Measurements from ENCODE around the gene MS4A8.
"Not testable (repeated sequence)": the region's sequence is repeated elsewhere in the genome, so short reads cannot be mapped to it uniquely, and the experiment has no call there.

The MS4A8 gene

GRCh38 chr11:60725592-60725991, 26.2 kb downstream of the MS4A8 start:
- DNase-seq = no peak

DNA sequence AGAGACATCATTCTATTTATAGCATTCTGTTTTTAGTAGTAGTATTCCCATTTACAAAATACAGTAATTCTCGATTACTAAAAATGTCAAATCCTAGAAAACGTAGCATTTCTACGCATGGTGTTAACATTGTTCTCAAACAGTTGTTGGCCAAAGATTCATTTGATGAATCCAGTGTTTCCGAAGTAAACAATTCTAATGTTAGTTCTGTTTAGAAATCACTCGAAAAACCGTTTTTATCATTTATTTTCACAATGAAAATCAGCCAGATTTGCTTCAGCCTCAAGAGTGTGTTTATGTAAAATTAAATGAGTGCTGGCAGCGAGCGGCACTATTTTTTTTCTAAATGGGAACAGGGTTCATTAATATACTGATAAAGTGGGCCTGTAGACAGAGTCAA, 32.2 kb downstream of the MS4A8 start:
- DNase-seq = no peak

- no peak for DNase-seq
Measured at GRCh38 chr11:60734279-60734678, 34.9 kb downstream of the MS4A8 start.

GRCh38 chr11:60739114-60739513, 39.7 kb downstream of the MS4A8 start:
- no peak for DNase-seq

GRCh38 chr11:60740573-60740972, 41.2 kb downstream of the MS4A8 start:
- no peak for DNase-seq

DNA sequence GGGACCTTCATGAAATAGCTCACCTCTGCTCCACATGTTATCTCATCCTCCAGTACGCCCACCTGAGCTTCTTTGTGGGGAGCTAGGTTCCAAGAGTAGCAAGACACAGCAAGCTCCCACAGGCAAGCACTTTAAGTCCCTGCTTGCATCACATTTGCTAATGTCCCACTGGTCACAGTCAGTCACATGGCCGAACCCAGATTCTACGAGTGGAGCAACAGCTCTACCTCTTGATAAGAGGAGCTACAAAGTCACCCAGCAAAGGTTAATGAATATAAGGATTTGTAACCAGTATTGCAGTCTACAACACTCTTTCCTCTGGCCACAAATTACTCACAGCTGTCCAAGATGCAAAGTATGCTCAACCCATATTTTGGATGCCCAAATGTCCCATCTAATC, 42.0 kb downstream of the MS4A8 start:
- no peak for DNase-seq

DNA sequence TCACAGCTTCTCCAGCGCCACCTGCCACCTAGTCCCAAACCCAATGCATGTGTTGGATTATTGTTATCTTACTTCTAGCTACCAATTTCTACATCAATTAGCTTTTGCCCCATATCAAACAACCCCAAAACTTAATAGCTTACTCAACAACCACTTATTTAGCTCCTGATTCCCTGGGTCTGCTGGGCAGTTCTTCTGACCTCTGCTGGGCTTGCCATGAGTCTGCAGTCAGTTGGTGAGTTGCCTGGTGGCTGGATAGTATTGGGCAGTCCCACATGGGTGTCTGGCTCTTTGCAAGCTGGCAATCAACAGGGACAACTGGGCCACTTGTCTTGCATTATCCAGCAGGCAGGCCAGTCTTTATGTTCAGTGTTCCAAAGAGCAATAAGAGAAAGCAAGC, 43.6 kb downstream of the MS4A8 start:
- DNase-seq = no peak

DNA sequence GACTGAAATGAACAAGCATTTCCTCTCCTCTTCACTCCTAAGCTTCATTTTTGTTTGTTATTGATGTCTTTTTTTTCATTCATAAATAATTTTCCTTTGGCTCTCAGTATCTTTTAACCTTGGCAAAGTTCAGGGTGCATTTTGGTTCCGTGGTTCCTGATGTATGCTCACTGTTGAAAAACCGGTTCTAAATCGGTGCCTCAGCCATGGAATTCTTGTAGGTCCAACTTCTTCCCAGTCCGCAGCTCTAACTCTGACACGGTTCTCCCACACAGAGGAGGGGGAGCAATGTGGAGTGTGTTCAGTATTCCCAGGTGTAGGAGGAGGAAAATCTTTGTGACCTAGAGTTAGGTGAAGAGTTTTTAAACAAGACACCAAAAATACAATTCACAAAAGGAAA, 44.7 kb downstream of the MS4A8 start:
- no peak for DNase-seq

DNA sequence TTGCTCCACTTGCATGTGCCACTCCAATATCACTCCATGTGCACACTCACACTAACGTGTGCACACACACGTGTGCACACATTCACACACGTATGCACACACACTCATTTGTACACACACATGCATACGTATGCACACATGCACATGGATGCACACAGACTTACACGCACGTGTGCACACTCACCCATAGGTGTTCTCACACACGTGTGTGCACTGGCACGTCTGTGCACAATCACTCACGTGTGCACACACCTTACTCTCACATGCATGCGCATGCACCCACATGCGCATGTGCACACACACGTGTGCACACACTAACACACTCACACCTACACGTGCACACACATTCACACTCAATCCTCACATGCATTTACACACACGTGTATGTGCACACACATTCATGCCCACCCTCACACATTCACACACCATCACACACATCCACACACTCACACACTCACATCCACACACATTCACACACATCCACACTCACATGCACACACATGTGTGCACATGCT, 48.0 kb downstream of the MS4A8 start:
- no peak for DNase-seq

DNA sequence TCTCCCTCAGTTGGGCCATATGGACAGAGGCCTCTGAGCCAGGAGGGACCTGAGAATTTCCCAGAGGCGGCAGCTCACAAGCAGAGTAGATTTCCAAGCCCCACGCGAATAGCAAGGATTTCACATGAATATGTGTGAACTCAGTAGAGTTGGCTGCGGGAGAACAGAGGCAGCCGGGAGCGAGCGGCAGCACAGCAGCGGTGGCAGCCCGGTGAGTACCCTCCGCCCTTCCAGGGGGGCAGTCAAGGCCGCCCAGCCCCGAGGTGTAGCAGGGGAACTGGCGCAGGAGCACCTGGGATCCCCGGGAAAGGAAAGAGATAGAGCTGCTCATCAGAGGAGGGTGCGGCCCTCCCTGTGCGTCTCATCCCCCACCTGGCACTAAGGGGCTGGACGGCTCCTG, 48.8 kb downstream of the MS4A8 start:
- DNase-seq = no peak

- no peak for DNase-seq
Measured at GRCh38 chr11:60748821-60749220, 49.4 kb downstream of the MS4A8 start.

DNA sequence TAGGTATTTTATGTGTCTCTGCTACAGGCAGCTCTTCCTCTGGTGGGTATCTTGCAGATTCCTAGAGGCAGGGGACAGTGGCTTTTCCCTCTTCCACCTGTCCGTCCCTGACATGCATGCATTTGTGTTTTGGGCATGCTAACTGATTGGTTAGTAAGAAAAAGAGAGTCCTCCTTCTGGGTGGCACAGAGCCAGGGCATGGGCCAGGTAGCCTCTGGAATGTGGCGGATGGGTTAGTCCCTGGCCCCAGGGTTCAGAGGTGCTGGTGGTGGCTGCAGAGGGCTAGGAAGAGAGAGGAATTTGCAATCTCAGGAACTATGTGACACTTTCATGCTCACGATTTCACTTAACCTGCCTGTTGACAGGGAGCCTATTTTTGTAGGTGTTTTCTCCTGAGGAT, 51.5 kb downstream of the MS4A8 start:
- DNase-seq = no peak

DNA sequence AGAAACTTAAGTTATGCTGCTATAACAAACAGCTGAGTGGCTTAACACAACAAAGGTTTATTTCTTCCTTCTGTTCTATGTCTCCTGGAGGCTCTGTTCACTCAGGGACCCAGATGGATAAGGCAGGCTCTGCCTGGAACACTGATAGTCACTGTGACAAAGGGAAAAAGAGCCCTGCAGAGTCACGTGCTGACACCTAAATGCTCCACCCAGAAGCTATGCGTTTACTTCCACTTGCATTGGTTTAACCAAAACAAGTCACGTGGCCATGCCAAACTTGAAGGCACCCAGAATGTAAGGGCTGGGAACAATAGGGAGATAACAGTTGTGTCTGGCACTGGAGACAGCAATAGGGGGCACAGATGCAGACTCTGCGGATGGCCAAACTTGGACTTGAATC, 53.9 kb downstream of the MS4A8 start:
- DNase-seq = no peak

- DNase-seq = no peak
Measured at GRCh38 chr11:60754887-60755286, 55.5 kb downstream of the MS4A8 start.

DNA sequence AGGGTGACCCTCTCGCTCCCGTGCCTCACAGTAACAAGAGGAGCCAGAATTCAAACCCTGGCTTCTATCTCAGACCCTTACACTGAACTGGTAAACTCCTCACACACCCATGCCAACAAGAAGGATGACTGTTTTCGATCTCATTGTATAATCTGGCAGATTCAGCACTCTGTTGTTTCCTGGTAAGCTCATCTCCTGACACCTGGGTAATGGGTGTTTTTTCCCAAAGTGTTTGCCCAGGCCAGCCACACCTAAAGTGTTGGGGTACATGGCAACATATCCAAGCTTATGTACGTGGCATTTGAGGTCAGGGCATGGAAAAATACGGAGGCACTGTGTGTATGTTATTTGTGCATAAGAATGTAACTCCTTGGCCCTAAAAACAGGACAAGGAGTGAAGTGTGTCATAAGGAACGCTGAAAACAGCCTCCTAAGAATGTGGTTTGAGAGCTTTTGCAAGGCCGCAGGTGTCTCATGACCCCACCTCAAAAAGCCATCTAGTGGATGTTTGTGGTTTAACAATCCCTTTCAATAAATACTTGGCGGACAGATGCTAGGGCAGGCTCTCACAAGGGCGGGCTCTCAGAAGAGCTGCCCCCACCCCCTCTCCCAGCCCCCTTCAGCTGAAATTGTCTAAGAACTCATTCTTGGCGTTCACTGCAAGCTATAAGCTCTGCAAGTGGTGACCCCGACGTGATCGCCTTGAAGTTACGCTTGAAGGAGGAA, 57.1 kb downstream of the MS4A8 start, which contains the start of gene MS4A15:
TSS of gene MS4A15 (plus strand) at position 561 of the 726 bp plus-strand sequence. CDS start 6,867 bp downstream, outside the sequence.
- DNase-seq = no peak

GRCh38 chr11:60757231-60757800, 57.9 kb downstream of the MS4A8 start:
- DNase-seq = no peak

DNA sequence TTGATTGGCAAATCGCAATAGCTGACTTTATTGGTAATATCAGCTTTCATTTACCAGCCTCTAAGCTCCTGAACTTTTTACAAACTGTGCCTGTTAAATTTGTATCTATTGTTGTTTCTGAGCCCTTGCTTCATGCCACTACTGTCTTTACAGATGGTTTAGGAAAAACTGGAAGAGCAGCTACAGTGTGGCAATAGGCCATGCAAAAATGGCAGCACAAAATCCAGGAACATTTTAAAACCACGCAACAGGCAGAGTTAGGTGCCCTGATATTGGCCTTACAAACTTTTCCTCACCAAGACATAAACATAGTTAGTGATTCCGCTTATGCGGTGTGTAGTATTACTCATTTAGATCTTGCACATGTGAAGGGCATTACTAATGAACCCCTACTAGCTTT, 59.3 kb downstream of the MS4A8 start:
- DNase-seq = not testable (repeated sequence)

- DNase-seq = not testable (repeated sequence)
Measured at GRCh38 chr11:60759438-60760225, 60.2 kb downstream of the MS4A8 start.

- DNase-seq = no peak
Measured at GRCh38 chr11:60761436-60762190, 62.2 kb downstream of the MS4A8 start.

DNA sequence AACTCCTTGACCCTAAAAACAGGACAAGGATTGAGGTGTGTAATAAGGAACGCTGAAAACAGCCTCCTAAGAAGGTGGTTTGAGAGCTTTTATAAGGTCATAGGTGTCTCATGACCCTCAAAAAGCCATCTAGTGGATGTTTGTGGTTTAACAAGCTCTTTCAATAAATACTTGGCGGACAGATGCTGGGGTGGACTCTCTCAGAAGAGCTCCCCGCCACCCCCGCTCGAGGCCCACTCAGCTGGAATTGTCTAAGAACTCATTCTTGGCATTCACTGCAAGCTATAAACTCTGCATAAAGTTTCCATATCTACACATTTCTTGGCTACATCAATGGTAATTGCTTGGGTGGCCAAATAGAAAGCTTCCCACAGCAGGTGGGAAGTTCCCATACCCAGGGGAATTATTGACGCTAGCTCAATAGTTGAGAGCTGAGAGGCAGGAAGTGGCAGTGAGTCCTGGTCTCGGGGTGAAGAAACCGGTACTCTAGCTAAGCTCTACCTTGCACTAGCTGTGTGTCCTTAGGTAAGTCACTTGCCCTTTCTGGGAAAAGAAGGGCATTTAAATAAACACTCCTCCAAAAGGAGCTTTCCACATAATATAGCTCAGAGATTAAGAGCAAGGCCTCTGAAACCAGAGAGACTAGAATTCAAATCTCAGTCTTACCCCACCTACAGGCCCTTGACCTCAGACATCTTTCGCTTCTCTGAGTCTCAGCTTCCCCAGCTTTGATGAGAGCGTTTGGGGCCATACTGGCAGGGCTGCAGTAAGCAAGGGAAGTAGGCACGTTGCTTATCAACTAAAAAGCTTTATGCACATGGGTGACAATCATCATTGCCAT, 63.7 kb downstream of the MS4A8 start:
- no peak for DNase-seq

DNA sequence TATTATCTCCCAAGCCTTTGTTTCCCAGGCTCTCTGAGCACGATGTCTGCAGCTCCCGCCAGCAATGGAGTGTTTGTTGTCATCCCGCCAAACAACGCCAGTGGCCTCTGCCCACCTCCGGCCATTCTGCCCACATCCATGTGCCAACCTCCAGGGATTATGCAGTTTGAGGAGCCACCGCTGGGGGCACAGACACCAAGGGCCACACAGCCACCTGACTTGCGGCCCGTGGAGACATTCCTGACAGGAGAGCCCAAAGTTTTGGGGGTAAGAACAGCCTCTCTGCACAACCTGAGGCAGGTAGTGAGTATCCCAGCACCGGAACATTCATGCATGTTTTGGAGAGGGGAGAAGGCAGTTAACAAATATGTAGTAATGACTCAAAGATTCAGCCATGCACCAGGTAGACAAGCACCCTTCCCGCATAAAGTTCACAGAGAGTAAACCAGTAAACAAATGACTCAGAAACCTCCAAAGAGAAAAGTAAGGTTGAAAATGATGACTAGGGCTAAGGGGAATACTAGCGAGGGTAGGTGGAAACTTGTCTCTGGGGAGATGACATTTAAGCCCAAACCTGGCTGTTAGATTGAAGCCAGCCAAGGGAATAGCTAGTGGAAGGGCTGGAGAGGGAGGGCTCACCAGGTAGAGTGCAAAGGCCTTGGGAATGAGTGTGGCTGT, 64.4 kb downstream of the MS4A8 start:
- DNase-seq = no peak
